Embryonic facial prominence (tissue), 1 donor: ENCODE results near the gene COX5A.
"Not testable (repeated sequence)": the region's sequence is repeated elsewhere in the genome, so short reads cannot be mapped to it uniquely, and the experiment has no call there.

Source experiments
- DNase-seq: peaks from one replicate; pipeline ENCODE4 v3.0.0-alpha.2; 2016; ENCODE audit errors: extremely low spot score

The COX5A gene

DNA sequence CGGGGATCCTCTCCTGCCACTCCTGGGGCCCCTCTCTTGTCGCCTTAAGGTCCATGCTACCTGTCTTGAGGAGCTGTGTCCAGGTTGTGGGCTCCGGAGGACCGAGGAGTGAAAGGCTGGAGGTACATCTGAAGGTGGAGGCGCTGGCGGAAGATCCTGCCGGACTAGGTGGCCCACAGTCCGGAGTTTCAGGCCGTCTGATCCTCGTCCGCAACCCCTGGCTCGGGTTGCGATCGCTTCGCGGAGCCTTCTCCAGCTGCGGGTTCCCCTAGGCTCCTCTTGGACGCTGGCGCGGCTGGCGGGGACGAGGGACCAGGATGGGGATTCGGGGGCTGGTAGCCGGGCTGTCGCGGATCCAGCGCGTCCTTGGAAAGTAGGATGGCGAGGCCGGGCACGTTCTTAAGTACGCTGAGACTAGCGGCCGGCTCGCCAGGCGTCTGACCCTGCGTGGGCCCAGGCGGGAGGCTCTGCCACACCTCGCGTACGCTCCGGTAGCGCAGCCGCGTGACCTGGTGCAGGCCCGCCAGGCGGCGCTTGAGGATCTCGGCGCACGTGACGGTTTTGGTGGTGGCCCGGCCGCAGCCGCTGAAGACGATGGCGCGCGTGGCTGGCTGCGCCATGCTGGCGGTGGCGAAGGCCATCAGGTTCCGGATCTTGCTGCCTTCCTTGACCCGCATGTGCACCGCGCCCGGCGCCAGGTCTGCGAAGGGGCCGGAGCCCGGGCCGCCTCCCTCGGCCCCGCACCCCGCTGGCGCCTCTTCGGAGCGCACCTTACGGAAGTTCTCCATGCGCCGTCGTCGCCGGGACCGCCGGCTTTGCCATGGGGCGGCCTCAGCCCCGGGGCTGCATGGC is 18.1 kb upstream of the COX5A start:
- DNase-seq = no peak

DNA sequence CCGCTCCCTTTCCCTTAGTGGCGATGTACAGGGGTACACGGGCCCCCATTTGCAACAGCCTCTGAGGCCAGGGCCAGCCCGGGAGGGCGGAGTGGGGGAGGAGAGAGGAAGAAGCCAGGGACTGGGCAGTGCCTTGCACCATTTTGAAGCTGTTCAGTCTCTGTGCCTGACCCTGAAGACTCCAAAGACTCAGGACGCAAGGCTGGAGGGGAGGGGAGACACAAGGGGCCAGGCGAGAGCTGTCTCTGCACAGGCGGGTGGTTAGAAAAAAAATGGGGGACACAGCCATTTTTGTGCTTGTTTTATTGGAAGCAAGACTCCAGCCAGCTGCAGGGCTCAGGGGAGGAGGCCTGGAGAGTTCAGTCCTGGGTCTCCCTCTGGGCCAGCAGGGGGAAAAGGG is 17.1 kb upstream of the COX5A start:
- DNase-seq = no peak

DNA sequence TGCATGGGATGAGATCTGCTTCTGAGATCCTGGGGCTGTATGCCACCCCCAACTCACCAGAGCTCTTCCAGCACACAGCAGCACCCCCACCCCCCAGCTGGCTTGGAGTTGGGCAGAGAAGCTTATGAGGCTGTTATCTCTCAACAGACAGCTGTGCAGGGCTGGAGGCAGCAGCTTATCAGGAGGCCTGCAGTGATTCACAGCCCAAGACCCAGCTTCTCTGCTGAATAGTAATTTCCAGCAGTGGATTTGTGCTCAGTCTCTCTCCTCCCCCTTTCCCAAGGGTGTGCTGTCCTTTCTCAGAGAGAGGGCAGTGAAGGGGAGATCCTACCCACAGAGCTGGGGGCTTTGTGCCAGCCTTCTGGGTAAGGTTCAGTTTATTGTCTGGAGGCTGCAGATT is 16.6 kb upstream of the COX5A start:
- no peak for DNase-seq

DNA sequence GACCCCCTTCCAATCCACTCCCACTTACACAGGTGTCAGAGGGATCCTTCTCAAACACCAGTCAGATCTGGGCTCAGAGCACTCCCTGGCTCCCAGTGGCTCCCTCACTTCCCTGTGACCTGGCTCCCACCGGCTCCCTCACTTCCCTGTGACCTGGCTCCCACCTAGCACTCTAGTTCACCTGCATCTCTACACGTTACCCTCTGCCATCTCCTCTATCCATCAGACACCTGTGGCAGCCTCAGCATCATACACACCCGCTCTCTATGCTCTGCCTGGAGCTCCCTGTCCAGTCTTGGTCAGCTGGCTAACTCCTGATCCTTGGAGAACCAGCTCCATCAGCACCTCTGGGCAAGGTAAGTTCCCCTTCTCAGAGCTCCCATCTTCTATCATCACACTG is 13.1 kb upstream of the COX5A start:
- DNase-seq = no peak

DNA sequence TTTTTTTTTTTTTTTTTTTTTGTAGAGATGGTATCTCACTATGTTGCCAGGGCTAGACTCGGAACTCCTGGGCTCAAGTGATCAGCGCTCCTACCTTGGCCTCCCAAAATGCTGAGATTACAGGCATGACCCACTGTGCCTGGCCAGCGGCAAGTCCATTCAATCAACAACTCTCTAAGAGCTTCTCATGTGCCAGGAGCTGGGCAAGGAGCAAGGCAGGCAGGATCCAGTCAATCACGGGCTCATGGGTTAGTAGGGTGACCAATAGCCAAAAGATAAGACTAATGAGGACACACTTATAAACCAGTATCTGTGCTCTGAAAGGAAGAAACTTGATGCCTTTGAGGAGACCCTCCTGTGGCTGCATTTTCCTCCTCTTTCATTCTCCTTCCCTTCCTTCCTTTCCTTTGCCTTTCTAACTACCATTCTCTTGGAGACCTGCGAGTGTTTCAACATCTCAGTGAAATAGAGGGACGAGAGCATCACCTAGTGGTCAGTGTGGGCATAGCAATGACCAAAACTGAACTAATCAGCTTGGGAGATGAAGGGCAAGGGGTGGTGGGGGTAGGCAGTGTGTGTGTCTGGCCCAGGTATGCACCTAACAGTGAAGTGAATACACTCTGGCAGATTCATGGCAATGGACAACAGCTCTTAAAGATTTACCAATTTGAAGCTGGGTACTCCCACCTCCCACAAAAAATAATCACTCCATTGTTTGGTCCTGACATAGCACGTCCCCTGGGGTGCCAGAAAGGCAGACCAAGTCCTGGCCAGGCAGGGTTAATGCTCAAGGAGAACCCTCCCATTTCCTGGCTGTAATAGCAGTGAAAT is 12.4 kb upstream of the COX5A start:
- peak; percentile 65 for DNase-seq

DNA sequence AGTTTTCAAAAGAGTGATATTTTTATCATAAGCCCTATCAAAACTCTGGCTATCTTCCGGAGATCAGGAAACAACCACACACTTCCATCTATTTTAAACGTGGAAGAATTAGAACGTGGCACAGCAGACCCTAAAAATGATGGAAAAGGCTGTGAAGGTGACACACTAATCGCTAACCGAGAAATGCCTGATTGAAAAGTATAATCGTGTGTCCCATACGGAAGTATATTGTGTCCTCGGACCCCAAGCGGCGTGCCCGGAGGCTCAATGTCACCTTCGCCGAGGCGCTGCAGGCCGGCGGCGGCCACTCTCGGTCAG is 642 bp downstream of the COX5A start:
- DNase-seq = no peak

DNA sequence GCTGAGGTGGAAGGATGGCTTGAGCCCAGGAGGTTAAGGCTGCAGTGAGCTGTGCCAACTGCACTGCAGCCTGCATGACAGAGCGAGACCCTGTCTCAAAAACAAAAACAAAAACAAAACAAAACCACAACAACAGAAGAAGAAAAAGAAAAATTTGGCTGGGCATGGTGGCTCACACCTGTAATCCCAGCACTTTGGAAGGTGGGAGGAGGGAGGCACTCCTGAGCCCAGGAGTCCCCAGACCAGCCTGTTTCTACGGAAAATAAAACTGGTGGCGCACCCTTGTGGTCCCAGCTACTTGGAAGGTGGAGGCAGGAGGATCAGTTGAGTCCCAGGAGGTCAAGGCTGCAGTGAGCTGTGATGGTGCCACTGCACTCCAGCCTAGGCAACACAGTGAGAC is 2.7 kb downstream of the COX5A start:
- not testable (repeated sequence) for DNase-seq

DNA sequence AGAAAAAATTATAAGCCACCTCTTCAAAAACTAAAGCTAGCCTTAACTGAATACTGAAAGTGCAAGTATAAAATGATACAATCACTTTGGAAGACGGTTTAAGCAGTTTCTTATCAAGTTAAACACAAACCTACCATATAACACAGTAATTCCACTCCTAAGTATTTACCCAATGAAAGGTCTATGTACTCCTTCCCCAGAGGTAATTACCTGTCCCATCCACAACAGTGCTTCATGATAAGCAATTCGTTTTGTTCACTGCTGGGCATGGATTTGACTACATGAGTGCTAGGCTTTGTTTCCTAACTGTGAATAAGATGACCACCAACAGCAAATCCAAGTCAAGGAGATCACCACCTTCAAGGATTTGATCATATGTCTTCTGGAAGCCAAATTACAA is 4.3 kb downstream of the COX5A start:
- DNase-seq = no peak

DNA sequence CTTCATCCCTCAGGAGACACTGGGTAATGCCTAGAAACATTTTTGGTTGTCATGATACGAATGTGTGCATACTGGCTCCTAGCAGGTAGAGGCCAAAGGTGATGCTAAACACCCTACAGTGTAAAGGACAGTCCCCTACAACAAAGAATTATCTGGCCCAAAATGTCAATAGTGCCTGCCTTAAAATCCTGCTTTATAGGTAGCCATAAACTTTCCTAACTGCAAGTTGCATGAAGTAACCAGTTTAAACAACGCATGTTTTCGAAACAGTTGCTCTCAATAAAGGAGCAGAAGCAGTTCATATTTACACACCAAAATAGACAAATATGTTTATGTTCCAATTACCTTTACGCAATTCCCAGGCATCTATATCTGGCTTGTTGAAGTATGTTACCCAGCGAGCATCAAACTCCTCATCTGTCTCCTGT is 9.1 kb downstream of the COX5A start:
- DNase-seq = no peak

DNA sequence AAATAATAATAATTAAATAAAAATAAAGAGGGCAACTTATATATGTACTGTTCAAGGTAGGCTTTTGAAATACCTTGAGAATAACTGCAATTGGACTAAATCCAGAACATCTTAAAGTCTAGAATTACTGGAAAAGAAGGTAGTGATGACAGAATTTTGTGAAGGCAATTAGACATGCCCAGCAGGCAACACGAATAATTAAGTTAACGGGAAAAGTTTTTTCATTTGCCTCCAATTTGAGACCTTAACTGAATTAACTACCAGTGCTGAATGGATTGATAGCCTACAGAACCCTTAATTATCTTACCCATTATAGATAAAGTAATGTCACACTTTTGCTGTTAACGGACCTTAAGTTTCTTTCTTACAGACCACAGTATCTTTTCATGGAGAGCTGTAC is 13.3 kb downstream of the COX5A start:
- no peak for DNase-seq

DNA sequence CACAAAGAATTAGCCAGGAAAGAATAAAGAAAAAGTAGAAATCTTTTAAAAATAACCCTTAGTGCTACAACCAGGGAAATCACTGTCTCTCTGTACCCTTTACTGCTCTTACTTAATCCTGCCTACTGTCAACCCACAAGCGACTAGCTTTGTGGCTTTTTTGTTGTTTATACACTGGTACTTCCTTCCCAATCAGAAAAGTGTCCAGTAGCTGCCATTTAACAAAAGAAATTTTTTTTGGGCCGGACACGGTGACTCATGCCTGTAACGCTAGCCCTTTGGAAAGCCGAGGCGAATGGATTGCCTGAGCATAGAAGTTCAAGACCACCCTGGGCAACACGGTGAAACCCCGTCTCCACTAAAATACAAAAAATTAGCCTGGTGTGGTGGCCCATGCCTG is 17.4 kb downstream of the COX5A start:
- no peak for DNase-seq

DNA sequence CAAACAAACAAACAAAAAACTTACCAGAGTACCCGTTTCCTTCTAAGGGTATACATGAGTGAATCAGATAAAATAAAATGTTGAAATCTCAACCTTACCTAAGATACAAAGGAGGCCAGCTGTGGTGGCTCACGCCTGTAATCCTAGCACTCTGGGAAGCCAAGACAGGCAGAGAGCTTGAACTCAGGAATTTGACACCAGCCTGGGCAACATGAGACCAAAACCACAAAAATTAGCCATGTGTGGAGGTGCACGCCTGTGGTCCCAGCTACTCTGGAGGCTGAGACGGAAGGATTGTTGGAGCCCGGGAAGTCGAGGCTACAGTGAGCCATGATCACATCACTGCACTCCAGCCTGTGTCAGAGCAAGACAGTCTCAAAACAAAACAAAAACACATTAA is 20.2 kb downstream of the COX5A start:
- no peak for DNase-seq

DNA sequence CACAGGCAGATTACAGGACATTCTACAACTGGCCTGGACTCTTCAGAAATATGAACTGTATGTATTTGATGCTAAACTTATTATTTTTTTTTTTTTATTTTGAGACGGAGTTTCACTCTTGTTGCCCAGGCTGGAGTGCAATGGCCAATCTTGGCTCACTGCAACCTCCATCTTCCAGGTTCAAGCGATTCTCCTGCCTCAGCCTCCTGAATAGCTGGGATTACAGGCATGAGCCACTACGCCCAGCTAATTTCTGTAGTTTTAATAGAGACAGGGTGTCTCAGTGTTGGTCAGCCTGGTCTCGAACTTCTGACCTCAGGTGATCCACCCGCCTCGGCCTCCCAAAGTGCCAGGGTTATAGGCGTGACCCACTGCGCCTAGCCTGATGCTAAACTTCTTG is 24.1 kb downstream of the COX5A start:
- not testable (repeated sequence) for DNase-seq

DNA sequence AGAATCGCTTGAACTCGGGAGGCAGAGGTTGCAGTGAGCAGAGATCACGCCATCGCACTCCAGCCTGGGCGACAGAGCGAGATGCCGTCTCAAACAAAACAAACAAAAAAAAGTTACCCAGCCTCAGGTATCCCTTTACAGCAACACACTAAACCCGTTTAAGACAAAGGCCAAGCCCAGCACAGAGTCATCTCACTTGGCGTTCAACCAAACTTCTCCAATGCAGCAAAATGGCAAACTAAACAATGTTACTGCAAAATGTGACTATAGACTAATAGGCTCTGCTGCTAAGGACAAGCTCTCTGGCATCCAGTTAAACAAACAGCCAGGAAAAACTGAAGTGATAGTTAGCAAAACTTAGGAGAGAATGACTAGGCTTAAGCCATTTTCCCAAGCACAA is 24.8 kb downstream of the COX5A start:
- no peak for DNase-seq

DNA sequence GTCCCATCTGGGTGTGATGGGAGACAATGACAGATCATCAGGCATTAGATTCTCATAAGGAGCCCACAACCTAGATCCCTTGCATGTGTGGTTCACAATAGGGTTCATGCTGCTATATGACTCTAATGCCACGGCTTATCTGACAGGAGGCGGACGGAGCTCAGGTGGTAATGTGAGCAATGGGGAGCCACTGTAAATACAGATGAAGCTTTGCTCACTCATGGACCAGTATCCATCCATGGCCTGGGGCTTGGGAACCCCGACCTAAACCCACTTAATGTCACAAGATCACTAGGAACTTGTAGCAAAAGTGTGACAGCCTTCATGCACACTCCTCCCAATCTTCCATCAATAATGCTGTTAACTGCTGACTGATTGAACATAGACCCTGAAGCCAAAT is 29.2 kb downstream of the COX5A start:
- DNase-seq = no peak

DNA sequence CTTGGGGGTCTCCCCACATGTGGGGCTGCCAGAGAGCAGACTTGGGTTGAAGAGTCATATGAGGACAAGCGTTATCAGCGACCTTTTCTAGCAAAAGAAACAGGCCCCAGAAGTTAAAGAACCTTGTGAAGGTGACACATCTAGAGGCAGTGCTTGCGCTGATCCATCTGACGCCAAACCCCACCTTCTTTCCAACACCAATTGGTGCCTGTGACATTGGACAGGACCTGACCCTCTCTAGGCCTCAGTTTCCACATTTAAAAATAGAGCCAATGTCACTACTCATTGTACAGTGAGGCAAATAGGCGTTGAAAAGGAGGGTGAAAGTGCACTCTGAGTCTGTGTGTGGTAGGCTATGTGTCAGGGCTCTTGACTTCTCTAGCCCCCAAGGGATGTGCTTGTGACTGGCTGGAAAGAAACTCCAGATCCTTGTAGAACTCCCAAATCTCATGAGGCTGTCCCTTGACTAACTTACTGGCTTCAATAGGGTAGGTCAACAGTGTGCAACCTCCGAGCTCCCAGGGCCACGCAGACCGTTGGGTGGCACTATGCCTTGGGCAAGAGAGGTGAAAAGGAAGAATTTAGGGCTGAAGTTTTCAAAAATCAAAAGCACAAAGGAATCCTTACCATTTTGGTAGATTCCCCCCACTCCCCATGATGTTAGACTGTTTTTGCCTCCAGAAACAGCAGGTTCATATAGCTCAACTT is 30.6 kb downstream of the COX5A start:
- no peak for DNase-seq

DNA sequence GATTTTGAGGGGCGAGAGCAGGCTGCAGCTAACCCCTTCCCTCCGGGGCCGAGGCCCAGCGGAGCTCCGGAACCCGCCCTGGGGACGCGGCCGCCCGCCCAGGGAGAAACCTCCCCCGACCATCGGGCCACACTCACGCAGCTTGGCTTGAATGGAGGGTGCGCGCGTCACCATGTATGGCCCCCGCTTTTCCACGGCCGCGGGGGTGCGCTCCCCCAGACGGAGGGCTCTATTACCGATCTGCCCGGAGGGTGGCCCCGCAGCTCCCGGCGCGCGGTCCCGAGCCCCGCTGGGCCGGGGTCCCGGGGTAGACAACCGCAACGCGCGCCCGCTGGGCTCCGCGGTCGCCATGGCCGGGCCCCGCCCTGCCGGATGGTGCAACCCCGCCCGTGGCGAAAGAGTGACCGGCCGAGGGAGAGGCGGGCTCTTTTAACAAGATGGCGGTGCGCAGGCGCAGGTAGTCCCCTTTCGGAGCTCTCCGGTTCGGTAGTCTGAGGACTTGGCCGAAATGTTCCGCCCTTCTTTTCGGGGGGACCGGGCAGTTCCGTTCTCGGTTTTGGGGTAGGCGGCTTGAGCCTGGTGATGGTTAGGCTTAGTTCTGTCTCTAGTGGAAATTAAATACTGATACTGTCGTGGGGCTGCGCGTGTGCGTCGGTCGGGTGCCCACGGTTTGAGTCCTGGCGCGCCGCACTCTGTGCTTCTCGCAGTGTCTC is 31.3 kb downstream of the COX5A start, which contains the start of gene FAM219B:
TSS of gene FAM219B (minus strand) at position 402 of the 713 bp plus-strand sequence. CDS start at position 351, 51 bp downstream.
- DNase-seq = peak; percentile 84

DNA sequence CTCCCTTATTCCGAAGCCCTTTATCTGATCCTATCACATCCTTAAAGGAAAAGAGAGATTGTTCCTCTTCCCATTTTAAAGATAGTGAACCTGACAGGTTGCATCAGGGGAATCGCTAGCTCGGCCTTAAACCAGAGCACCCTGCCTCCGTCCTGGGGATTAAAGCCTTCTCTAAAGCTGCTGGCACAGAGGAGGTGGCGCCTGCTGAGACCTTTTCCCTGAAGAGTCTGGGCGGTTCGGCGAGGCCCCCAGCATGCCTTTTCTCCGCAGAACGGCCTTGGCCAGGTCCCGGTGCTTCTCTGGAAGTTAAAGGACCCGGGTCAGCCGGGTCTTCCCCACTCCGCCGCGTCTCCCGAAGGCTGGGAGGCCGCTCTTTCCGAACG is 31.8 kb downstream of the COX5A start:
- DNase-seq = no peak

DNA sequence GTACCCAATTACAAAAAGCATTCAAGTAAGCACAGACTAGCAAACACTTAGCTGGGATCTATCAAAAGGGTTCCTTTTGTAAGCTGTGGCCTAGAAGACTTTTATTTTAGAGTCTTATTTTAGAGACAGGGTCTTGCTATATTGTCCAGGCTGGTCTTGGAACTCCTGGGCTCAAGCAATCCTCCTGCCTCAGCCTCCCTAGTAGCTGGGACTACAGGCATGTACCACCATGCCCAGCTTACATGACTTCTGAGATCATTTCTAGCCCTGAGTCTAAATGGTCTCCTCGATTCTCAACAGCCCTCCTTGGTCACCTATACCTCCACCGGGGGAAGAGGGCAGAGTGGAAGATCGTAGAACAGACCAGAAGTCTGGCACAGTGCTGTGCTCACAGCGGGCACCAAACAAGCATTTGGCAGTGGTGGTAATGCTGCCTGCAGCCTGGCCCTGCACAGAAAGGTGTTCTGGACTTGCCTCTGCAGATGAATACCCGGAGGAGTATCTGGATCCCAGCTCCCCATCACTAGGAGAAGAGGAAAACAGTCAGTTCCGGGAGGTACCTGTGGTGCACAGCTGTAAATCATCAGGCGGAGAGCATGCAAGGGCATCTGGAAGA is 33.6 kb downstream of the COX5A start:
- DNase-seq = no peak

DNA sequence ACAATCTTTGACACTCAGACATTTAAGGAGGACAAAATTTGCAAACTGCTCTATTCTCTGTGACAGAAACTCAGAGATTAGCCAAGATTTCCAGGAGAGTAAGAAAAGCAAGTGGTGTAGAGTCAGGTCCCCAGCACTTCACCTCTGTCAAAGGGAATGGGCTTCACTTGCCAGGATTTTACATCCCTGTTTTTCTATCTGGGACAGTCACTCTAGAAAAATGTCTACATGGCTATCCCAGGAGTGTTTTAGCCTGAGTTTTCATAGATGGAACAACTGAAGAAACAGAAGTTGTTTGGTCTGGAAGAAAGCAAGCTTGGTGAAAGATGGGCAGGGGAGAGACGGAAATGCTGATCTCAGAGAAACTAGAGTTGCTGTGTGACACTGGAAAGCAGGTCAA is 34.2 kb downstream of the COX5A start:
- DNase-seq = no peak

DNA sequence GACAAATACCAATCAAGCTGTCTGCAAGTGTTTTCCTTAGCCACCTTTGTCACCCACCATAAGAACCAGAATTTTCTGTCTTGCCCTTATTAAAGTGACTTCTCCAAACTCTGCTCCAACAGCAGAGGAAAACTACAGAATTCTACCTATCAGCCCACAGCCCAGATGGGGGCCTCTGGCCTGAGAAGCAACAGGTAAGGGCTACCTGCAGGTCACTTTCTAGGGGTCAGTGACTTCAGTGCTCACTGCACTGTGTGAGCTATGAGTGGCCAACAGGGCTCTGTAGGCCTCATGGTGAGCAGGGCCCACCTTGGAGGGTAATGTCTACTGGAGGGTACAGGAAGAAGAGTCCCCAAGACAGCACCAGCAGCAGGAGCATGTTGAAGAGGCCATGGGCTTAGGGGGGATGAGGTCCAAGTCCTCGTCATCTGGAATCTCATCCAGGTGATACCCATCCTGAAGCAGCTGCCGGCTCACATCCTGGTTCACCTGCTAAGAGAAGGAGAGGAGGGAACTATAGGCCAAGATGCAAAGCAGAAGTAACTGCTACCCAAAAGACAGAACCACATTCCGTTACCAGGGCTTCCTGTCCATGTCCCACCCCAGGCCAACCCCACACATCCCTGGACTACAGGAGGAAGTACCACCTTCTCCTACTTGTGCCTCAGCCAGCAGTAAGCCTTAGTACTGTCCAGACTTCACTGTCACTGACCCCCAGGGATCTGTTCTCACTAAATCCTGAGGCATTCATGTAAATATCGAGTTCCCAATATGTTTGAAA is 35.4 kb downstream of the COX5A start:
- no peak for DNase-seq
